ENCODE data around the gene SPR. TPM values are rescaled to one million over a fixed set of nuclear protein-coding genes. Genes with fewer than 3 reads are reported as not detected.
A peak's percentile ranks its signal among the peaks of the same experiment; 100 is the strongest.

The SPR gene
- total and polyA plus RNA-seq, 2 of the 13 experiments (the other 11 are each of a cell fraction or from before 2014, with no cell fraction given): 34.0 to 96.0 TPM

GRCh38 chr2:72888438-72889202 lies 1.4 kb downstream of the SPR start (continued):
- TF ChIP-seq, protein P1, sequence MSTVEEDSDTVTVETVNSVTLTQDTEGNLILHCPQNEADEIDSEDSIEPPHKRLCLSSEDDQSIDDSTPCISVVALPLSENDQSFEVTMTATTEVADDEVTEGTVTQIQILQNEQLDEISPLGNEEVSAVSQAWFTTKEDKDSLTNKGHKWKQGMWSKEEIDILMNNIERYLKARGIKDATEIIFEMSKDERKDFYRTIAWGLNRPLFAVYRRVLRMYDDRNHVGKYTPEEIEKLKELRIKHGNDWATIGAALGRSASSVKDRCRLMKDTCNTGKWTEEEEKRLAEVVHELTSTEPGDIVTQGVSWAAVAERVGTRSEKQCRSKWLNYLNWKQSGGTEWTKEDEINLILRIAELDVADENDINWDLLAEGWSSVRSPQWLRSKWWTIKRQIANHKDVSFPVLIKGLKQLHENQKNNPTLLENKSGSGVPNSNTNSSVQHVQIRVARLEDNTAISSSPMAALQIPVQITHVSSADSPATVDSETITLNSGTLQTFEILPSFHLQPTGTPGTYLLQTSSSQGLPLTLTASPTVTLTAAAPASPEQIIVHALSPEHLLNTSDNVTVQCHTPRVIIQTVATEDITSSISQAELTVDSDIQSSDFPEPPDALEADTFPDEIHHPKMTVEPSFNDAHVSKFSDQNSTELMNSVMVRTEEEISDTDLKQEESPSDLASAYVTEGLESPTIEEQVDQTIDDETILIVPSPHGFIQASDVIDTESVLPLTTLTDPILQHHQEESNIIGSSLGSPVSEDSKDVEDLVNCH (CRISPR knock-in tag; IDR thresholded peaks at IDR 0.05): no peak
- TF ChIP-seq RFX5 (IDR thresholded peaks at IDR 0.05; ENCODE audit: low read depth, low read length) (no peak), HNRNPLL (IDR thresholded peaks at IDR 0.05; ENCODE audit: low read depth, low read length, poor library complexity, severe bottlenecking) (no peak), TERF1 (CRISPR knock-in tag; IDR thresholded peaks at IDR 0.05) (no peak), GZF1 (CRISPR knock-in tag; IDR thresholded peaks at IDR 0.05) (no peak), TFE3 (CRISPR knock-in tag; IDR thresholded peaks at IDR 0.05) (no peak), GTF3A (CRISPR knock-in tag; conservative IDR thresholded peaks at IDR 0.05) (no peak), ZNF282 (IDR thresholded peaks at IDR 0.05; ENCODE audit: partially characterized antibody) (no peak), ZNF331 (CRISPR knock-in tag; IDR thresholded peaks at IDR 0.05) (peak; percentile 57; the same call in 1 of the 2 replicates), POLR2AphosphoS5 (IDR thresholded peaks at IDR 0.05; ENCODE audit: low read depth, low read length) (no peak), GFI1 (CRISPR knock-in tag; IDR thresholded peaks at IDR 0.05; ENCODE audit: borderline replicate concordance) (no peak), ZSCAN31 (CRISPR knock-in tag; IDR thresholded peaks at IDR 0.05; ENCODE audit: low read depth) (no peak), ZNF451 (CRISPR knock-in tag; IDR thresholded peaks at IDR 0.05) (no peak), ZNF296 (CRISPR knock-in tag; conservative IDR thresholded peaks at IDR 0.05) (0 out of 2 replicates have a peak, but pooled peaks have one; percentile 2), BCL6 (CRISPR knock-in tag; IDR thresholded peaks at IDR 0.05) (peak; percentile 64), PRMT3 (CRISPR knock-in tag; IDR thresholded peaks at IDR 0.05; ENCODE audit: borderline replicate concordance, low read depth) (no peak), DBP (CRISPR knock-in tag; IDR thresholded peaks at IDR 0.05; ENCODE audit: not compliant biosample characterization) (no peak)
- TF ChIP-seq, protein P2, sequence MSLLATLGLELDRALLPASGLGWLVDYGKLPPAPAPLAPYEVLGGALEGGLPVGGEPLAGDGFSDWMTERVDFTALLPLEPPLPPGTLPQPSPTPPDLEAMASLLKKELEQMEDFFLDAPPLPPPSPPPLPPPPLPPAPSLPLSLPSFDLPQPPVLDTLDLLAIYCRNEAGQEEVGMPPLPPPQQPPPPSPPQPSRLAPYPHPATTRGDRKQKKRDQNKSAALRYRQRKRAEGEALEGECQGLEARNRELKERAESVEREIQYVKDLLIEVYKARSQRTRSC (CRISPR knock-in tag; IDR thresholded peaks at IDR 0.05; ENCODE audit: low read depth): no peak
- TF ChIP-seq, protein P3, sequence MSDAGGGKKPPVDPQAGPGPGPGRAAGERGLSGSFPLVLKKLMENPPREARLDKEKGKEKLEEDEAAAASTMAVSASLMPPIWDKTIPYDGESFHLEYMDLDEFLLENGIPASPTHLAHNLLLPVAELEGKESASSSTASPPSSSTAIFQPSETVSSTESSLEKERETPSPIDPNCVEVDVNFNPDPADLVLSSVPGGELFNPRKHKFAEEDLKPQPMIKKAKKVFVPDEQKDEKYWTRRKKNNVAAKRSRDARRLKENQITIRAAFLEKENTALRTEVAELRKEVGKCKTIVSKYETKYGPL (CRISPR knock-in tag; IDR thresholded peaks at IDR 0.05): no peak
- TF ChIP-seq, protein P4, sequence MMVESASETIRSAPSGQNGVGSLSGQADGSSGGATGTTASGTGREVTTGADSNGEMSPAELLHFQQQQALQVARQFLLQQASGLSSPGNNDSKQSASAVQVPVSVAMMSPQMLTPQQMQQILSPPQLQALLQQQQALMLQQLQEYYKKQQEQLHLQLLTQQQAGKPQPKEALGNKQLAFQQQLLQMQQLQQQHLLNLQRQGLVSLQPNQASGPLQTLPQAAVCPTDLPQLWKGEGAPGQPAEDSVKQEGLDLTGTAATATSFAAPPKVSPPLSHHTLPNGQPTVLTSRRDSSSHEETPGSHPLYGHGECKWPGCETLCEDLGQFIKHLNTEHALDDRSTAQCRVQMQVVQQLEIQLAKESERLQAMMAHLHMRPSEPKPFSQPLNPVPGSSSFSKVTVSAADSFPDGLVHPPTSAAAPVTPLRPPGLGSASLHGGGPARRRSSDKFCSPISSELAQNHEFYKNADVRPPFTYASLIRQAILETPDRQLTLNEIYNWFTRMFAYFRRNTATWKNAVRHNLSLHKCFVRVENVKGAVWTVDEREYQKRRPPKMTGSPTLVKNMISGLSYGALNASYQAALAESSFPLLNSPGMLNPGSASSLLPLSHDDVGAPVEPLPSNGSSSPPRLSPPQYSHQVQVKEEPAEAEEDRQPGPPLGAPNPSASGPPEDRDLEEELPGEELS (CRISPR knock-in tag; IDR thresholded peaks at IDR 0.05): peak; percentile 78
